ENCODE results near the gene MFSD2B.
"Not testable (repeated sequence)": the region's sequence is repeated elsewhere in the genome, so short reads cannot be mapped to it uniquely, and the experiment has no call there.

The MFSD2B gene

GRCh38 chr2:24009680-24010476 is at the start of gene MFSD2B:
Gene MFSD2B (plus strand): TSS chr2:24010085. CDS start chr2:24010097, 12 bp downstream.
- DNase-seq = no peak

- no peak for DNase-seq
Observed at GRCh38 chr2:23967846-23968245, 42.0 kb upstream of the MFSD2B start.

- DNase-seq = no peak
Observed at GRCh38 chr2:23976883-23977282, 33.0 kb upstream of the MFSD2B start.

GRCh38 chr2:23988371-23988770 is 21.5 kb upstream of the MFSD2B start:
- DNase-seq = no peak

GRCh38 chr2:23992931-23993330 is 17.0 kb upstream of the MFSD2B start:
- no peak for DNase-seq

GRCh38 chr2:23993736-23994269 is 16.1 kb upstream of the MFSD2B start:
- DNase-seq = no peak

GRCh38 chr2:23994567-23994966 is 15.3 kb upstream of the MFSD2B start:
- no peak for DNase-seq

GRCh38 chr2:24007693-24008092 is 2.2 kb upstream of the MFSD2B start:
- DNase-seq = no peak

GRCh38 chr2:24008672-24009366 is 1.1 kb upstream of the MFSD2B start:
- no peak for DNase-seq

- no peak for DNase-seq
Observed at GRCh38 chr2:24009367-24009679, 562 bp upstream of the MFSD2B start.

- no peak for DNase-seq
Observed at GRCh38 chr2:24010477-24011249, 778 bp downstream of the MFSD2B start.

- DNase-seq = no peak
Observed at GRCh38 chr2:24011250-24012104, 1.6 kb downstream of the MFSD2B start.

GRCh38 chr2:24012521-24013188 is 2.8 kb downstream of the MFSD2B start:
- no peak for DNase-seq

- not testable (repeated sequence) for DNase-seq
Observed at GRCh38 chr2:24014902-24015301, 5.0 kb downstream of the MFSD2B start.

GRCh38 chr2:24015562-24016375 is 5.9 kb downstream of the MFSD2B start:
- DNase-seq = no peak

GRCh38 chr2:24016376-24016761 is 6.5 kb downstream of the MFSD2B start:
- no peak for DNase-seq

GRCh38 chr2:24016853-24017703 is 7.2 kb downstream of the MFSD2B start:
- DNase-seq = no peak

- DNase-seq = no peak
Observed at GRCh38 chr2:24017711-24018110, 7.8 kb downstream of the MFSD2B start.

GRCh38 chr2:24018241-24018640 is 8.4 kb downstream of the MFSD2B start:
- no peak for DNase-seq

- no peak for DNase-seq
Observed at GRCh38 chr2:24019729-24020128, 9.8 kb downstream of the MFSD2B start.

Data from CD4-positive, alpha-beta T cell treated with Interferon gamma for 1 hour (primary cell).